COLO668 (cell line): Measurements from ENCODE around the gene BICC1.

Experiments used
- DNase-seq: peaks from one replicate; lab custom pipeline; 2025; ENCODE audit not compliant: unreplicated experiment; lab: John Stamatoyannopoulos, UW

BICC1 gene

GRCh38 chr10:58698777-58699356, 186.2 kb downstream of the BICC1 start:
- no peak for DNase-seq

- no peak for DNase-seq
These were observed 187.9 kb downstream of the BICC1 start for GRCh38 chr10:58700591-58700990.

GRCh38 chr10:58701405-58702135, 188.9 kb downstream of the BICC1 start:
- no peak for DNase-seq

- DNase-seq, result no peak
These were observed 191.6 kb downstream of the BICC1 start for GRCh38 chr10:58704226-58704625.

- DNase-seq, result no peak
These were observed 192.0 kb downstream of the BICC1 start for GRCh38 chr10:58704671-58705141.

GRCh38 chr10:58706836-58707235, 194.2 kb downstream of the BICC1 start:
- no peak for DNase-seq

- DNase-seq, result no peak
These were observed 199.5 kb downstream of the BICC1 start for GRCh38 chr10:58712141-58712540.

GRCh38 chr10:58712982-58713381, 200.3 kb downstream of the BICC1 start:
- no peak for DNase-seq

- no peak for DNase-seq
These were observed 201.7 kb downstream of the BICC1 start for GRCh38 chr10:58714409-58714808.

- no peak for DNase-seq
These were observed 202.4 kb downstream of the BICC1 start for GRCh38 chr10:58715061-58715460.

GRCh38 chr10:58718596-58718995, 205.9 kb downstream of the BICC1 start:
- DNase-seq, result no peak

GRCh38 chr10:58721601-58722281, 209.1 kb downstream of the BICC1 start:
- no peak for DNase-seq

- no peak for DNase-seq
These were observed 210.5 kb downstream of the BICC1 start for GRCh38 chr10:58723186-58723585.

GRCh38 chr10:58723966-58724365, 211.3 kb downstream of the BICC1 start:
- no peak for DNase-seq

- DNase-seq, result no peak
These were observed 212.1 kb downstream of the BICC1 start for GRCh38 chr10:58724781-58725180.

GRCh38 chr10:58725901-58726300, 213.2 kb downstream of the BICC1 start:
- no peak for DNase-seq

- DNase-seq, result no peak
These were observed 215.0 kb downstream of the BICC1 start for GRCh38 chr10:58727633-58728032.

- no peak for DNase-seq
These were observed 218.6 kb downstream of the BICC1 start for GRCh38 chr10:58731276-58731675.

GRCh38 chr10:58733436-58733835, 220.8 kb downstream of the BICC1 start:
- no peak for DNase-seq

- DNase-seq, result no peak
These were observed 221.4 kb downstream of the BICC1 start for GRCh38 chr10:58734116-58734515.

- no peak for DNase-seq
These were observed 222.0 kb downstream of the BICC1 start for GRCh38 chr10:58734664-58735063.

GRCh38 chr10:58735087-58735486, 222.4 kb downstream of the BICC1 start:
- no peak for DNase-seq
